ENCODE measurements around the gene SDF4.

SDF4 gene

GRCh38 chr1:1213345-1214265 is 18.2 kb downstream of the SDF4 start, which contains the start of gene TNFRSF4:
TSS of gene TNFRSF4 (minus strand) at chr1:1214153. CDS start at chr1:1214127, 26 bp downstream.
- no peak for DNase-seq (ENCODE audit: low read depth)

GRCh38 chr1:1212780-1213344 is 18.9 kb downstream of the SDF4 start:
- no peak for DNase-seq (ENCODE audit: low read depth)

GRCh38 chr1:1211541-1212441 is 20.0 kb downstream of the SDF4 start:
- DNase-seq (ENCODE audit: low read depth): no peak

GRCh38 chr1:1210726-1211540 is 20.9 kb downstream of the SDF4 start:
- DNase-seq (ENCODE audit: low read depth): no peak

- DNase-seq (ENCODE audit: low read depth): no peak
These were observed 22.9 kb downstream of the SDF4 start for GRCh38 chr1:1208713-1209433.

GRCh38 chr1:1207571-1207892 is 24.3 kb downstream of the SDF4 start:
- no peak for DNase-seq (ENCODE audit: low read depth)

- DNase-seq (ENCODE audit: low read depth): no peak
These were observed 24.8 kb downstream of the SDF4 start for GRCh38 chr1:1206966-1207531.

- DNase-seq (ENCODE audit: low read depth): no peak
These were observed 25.3 kb downstream of the SDF4 start, which contains the start of gene TNFRSF18 for GRCh38 chr1:1206376-1206965. TSS of gene TNFRSF18 (minus strand) at chr1:1206592. CDS start at chr1:1206571, 21 bp downstream.

- no peak for DNase-seq (ENCODE audit: low read depth)
These were observed 25.9 kb downstream of the SDF4 start for GRCh38 chr1:1205769-1206375.

GRCh38 chr1:1204998-1205768 is 26.6 kb downstream of the SDF4 start:
- DNase-seq (ENCODE audit: low read depth): no peak

GRCh38 chr1:1204425-1204920 is 27.3 kb downstream of the SDF4 start:
- no peak for DNase-seq (ENCODE audit: low read depth)

GRCh38 chr1:1203561-1204424 is 28.0 kb downstream of the SDF4 start:
- DNase-seq (ENCODE audit: low read depth): no peak

- no peak for DNase-seq (ENCODE audit: low read depth)
These were observed 28.8 kb downstream of the SDF4 start for GRCh38 chr1:1202831-1203560.

GRCh38 chr1:1200876-1201810 is 30.7 kb downstream of the SDF4 start:
- DNase-seq (ENCODE audit: low read depth): no peak

- DNase-seq (ENCODE audit: low read depth): no peak
These were observed 31.6 kb downstream of the SDF4 start for GRCh38 chr1:1199961-1200875.
